Fibroblast of upper back skin (primary cell): ENCODE measurements around the gene ELL2.
"Not testable (repeated sequence)": the region's sequence is repeated elsewhere in the genome, so short reads cannot be mapped to it uniquely, and the experiment has no call there.

Source experiments
- DNase-seq: peaks from one replicate; pipeline ENCODE4 v3.0.0-alpha.2; 2013

ELL2 gene

DNA sequence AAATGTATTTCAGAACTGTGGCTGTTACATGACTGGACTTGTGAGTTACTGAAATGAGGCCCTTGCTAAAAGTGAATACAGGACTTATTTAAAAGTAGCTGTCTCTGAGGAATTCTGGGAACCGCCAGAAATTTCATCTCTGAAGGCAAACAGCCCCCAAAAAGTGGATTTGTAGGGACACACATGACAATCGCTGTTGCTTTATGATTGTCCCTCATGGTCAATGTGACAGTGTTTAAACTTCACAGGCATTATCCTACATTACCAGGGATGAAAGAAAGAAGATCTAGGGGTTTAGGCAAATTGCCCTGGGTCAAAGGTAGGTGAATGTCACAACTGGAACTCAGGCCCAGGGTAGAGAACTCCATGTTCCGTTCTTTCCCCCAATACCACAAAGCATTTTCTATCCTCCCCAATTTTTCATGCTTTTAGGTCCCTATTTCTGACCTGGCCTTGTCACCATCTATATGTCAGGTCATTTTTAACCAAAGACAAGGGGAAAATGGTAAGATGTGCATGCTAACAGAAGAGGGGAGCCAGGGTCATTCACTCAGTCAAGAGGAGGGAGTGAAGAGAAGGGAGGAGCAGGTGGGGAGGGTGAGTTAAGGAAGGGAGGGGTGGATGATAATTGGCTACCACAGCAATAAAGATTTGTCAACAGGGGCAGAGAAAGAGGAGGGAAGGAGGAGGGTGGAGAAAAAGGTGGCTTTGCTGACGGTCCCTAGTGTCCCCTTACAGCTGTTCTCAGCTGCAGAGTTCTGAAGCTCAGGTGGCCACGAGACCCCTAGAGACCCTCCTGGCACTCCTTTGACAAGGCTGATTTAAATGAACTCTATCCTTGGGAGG lies 81.3 kb downstream of the ELL2 start:
- no peak for DNase-seq

GRCh38 chr5:95879661-95880060 lies 82.0 kb downstream of the ELL2 start:
- DNase-seq, result no peak

GRCh38 chr5:95878417-95879323 lies 83.0 kb downstream of the ELL2 start:
- DNase-seq, result no peak

DNA sequence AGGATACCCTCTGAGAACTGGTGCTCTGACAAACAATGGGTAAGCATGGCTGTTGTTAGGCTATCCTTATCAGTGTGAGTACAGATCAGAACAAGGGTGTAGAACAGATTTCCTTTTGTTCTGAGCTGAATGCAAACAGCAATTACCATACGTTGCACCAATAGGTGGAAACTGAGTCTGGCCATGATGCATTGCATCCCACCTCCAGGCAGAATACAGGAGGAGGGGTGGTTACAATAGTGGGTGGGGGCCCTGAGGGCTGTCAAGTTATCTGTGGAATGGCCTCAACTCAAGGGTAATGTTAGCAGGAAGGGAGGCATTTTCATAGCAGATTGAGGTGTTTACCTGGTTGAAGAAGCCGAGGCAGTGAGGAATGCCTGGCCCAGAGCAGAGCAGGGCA lies 84.9 kb downstream of the ELL2 start:
- DNase-seq, result no peak

GRCh38 chr5:95874246-95874645 lies 87.4 kb downstream of the ELL2 start:
- no peak for DNase-seq

- no peak for DNase-seq
These were observed 88.3 kb downstream of the ELL2 start for GRCh38 chr5:95873351-95873750.

- no peak for DNase-seq
These were observed 89.0 kb downstream of the ELL2 start for GRCh38 chr5:95872346-95873268.

GRCh38 chr5:95871146-95871806 lies 90.4 kb downstream of the ELL2 start:
- DNase-seq, result no peak

DNA sequence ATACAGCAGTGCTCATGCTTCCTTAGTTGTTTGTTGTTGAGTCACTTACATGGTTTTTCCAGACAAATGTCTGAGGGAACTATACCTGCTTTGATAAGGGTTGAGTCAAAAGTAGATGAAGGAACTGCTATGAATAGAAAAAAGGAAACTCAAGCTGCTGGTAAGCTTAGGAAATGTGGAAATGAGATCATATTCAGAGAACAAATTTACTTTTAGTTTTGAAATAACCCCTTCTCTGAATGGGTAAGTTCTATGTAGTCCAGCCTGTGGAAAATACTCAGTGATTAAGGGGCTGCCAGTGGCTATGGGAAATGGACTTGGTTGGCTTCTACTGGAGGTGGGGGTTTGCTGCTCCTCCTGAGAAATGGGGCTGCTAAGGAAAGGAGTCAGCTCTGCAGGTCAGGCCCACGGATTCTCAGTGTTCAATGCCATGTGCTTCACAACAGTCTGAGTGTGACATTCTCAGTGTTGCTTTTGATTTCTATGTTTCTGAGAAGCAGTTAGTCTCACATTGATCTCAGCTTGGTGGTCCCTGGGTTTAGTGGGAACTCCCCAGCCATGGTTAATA lies 91.5 kb downstream of the ELL2 start:
- DNase-seq, result peak; percentile 49

DNA sequence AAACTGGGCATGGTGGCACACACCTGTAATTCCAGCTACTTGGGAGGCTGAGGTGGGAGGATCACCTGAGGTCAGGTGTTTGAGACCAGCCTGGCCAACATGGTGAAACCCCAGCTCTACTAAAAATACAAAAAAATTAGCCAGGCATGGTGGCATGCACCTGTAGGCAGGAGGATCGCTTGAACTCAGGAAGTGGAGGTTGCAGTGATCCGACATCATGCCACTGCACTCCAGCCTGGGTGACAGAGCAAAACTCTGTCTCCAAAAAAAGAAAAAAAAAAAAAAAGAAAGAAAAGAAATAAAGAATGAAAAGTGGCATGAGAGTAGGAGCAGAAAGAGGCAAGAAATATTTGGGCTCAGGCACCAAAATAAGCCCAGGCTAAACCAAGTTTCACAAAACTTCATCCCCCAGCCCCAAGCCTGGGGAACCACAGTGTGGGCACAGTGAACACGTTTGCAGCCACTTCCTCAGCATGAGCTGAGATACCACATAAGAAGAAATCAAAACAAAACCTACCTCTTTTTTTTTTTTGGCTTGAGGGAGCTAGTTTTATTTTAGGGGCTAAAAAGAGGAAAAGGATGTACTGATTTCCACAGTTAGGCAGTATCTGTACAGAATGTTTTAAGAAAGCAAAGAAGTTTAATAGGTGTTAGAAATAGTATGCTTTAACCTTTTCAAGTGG lies 92.3 kb downstream of the ELL2 start:
- DNase-seq, result not testable (repeated sequence)

DNA sequence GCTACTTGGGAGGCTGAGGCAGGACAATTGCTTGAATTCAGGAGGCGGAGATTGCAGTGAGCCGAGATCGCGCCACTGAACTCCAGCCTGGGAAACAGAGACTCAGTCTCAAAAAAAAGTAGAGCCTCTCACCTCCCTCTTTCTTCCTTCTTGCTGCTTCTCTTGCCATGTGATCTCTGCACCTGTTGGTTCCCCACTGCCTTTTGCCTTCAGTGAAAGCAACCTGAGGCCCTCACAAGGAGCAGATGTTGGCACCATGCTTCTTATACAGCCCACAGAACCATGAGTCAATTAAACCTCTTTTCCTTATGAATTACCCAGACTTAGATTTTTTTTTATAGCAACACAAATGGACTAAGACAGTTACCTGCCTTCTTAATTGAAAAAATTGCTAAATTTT lies 93.5 kb downstream of the ELL2 start:
- DNase-seq, result no peak

DNA sequence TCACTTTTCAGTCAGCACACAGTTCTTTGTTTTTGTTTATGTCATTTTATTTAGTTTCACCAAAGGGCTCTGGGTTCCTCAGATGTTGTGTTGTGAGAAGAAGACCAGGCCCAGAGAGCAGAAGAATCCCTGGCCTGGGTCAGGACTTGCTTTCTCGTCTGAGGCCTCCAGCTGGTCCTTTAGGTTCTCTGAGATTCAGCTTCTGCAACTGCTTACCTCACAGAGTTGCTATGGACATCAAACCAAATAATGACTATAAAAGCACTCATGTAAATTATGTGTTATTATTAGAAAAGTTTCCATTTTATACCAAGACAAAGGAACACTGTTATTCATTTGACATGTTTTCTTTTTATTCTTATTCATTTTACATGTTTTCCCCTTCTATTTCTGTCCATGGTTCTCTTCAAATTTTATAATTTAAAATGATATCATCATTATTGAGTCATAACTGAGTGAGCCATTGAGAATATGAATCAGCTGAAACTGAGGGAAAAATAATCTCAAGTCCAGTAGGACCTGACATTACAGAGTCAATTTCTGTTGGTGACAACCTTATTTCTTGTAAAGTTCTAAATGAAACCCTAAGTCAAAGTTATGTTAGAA lies 95.1 kb downstream of the ELL2 start:
- DNase-seq, result no peak

- DNase-seq, result no peak
These were observed 96.6 kb downstream of the ELL2 start for GRCh38 chr5:95864944-95865504.

DNA sequence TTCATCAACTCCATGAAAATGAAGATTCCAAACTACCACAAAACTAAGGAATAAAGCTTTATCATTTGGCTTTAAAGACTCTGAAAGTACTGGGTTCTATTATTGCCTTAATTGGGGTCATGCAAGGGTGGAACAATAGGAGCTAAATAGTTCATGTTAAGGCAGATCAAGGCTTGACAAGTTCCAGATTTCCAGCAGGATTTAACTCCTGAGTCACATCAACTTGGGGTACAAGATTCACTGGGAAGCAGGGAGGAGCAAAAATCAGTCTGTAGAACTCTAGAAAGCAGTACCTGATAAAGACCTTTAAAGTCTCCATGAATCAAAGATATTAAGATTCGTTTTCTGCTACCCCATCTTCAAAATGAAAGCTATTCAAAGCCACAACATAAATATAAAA lies 97.2 kb downstream of the ELL2 start:
- no peak for DNase-seq

- DNase-seq, result peak; percentile 63
These were observed 98.3 kb downstream of the ELL2 start for GRCh38 chr5:95863383-95863757.

GRCh38 chr5:95862671-95863382 lies 98.8 kb downstream of the ELL2 start:
- DNase-seq, result no peak

DNA sequence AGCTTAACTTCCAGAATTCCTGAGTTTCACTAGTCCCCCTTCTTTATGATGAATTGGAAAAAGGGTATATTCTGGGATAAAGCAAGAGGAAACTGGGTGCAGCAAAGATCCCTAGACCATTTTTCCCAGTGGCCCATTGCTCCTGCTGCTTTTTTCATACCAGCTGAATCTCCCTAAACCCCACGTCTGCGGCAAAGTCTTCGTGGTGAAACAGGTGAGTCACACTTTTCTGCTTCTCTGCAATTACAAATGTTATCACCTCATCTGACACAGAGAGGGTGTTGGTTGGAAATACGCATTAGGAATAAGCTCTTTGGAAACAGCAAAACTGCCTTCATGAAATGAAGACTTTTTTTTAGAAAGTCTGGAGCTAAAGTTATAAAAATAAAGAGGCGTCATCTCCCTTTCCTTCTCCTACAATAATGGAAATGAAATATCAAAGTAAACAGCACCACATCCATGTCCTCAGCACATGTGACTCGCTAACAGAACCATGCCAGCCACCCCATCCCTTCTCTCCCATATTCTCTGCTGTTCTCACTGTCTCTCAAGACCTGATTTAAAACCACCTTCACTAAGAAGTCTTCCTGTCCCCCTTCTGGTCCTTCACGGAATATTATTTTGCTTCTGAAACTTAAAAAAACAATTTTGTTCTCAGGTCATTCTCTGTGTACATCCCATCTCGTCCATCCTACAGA lies 99.6 kb downstream of the ELL2 start:
- DNase-seq, result peak; percentile 56

DNA sequence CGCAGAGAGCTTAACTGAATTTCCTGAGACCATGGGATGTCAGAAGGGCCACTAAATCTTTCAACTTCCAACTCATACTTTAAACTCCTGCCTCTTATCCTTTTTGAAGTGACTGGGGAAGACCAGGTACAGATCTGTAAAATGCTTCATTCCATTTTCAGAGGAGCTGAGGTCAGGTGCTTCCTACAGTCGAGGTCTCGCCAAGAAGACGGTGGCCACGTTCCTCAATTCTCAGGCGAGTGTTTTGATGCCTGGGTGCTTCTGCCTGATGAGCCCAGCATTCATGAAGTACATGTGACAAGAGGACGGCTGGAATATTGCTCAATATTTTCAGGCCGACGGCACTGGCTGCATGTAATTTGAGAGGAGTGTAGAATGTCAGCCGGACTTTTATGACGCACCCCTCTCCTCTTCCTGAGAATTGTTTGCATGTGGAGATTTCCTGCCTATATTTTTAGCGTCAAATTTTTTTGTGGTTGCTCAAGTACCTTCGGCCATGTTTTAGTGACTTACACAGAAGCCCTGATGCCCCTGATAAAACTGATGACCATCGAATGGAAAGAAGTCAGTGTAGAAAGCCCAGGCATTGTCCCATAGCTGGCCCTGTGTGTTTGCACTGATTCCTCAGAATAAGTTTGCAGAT lies 100.3 kb downstream of the ELL2 start:
- DNase-seq, result peak; percentile 97

GRCh38 chr5:95859661-95860060 lies 102.0 kb downstream of the ELL2 start:
- DNase-seq, result no peak
